Measurements from ENCODE around the gene SMTNL2. TPM values are rescaled to one million over a fixed set of nuclear protein-coding genes. Genes with fewer than 3 reads are reported as not detected.

SMTNL2 gene
- total and polyA plus RNA-seq, 9 of the 15 experiments (the other 6 are each of a cell fraction or from before 2014, with no cell fraction given): not detected

DNA sequence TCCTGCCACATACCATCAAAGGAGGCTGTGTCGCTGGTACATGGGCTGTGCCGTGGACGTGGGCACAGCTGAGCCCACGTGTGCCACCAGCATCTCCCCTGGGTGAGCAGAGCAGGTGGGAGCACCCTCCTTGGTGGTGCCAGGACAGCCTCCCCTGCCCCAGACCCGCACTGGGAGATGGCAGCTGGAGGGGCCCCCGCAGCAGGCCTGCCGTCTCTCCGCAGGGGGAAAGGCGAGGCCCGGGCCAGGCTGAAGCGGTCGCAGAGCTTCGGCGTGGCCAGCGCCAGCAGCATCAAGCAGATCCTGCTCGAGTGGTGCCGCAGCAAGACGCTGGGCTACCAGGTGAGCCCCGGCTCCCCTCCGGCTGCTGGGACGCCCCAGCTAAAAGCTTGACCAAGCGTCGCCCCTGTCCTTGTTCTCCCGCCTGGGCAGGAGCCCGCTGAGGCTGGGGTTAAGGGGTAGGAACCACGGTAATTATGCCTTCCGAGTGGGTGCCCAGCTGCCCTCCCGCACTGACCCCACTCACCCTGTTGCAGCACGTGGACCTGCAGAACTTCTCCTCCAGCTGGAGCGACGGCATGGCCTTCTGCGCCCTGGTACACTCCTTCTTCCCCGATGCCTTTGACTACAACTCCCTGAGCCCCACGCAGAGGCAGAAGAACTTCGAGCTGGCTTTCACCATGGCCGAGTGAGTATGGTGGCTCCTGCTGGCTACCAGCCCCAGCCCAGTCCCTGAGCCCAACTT is 12.5 kb downstream of the SMTNL2 start (continued):
- TF ChIP-seq LCOR (CRISPR knock-in tag; IDR thresholded peaks at IDR 0.05) (no peak), GABPB1 (CRISPR knock-in tag; IDR thresholded peaks at IDR 0.05) (no peak), NEUROD1 (IDR thresholded peaks at IDR 0.05; ENCODE audit: borderline replicate concordance, low read depth, low read length, partially characterized antibody) (no peak)

DNA sequence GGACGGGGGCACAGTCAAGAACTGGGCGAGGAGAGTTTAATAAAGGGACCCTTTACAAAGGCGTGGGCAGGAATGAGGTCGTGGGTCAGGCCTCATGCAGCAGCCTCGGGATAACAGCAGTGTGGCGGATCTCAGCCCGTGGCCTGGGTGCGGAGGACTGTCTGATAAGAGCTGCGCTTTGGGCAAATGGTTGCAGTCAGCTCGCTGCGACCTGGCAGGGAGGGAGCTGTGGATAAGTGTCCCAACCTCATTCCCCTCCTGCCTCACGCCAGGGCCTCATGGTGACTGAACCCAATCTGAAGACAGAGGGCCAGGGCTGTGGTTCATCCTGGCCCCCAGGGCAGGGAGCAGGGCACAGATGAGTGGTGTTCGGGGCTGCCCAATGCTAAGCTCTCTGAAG is 13.6 kb downstream of the SMTNL2 start:
- in situ Hi-C loops (cut with MboI): no loop called here
- H3K36me3 ChIP-seq (ENCODE audit: control insufficient read depth, insufficient read depth, low read length): no peaks in the 10 kb centered on the region
- H3K27ac ChIP-seq (ENCODE audit: extremely low read depth, low read depth, low read length): no peak overlapping the region
- peaks cover 3 to 78% of the 10 kb centered on the region in 2 experiments; a peak in 3 of 5 replicates for H3K27me3 ChIP-seq (ENCODE audit: control insufficient read depth in 2 of 2, insufficient read depth in 2 of 2, low read length in 2 of 2)
- H3K79me2 ChIP-seq (ENCODE audit: control insufficient read depth, insufficient read depth, low read length): no peaks in the 10 kb centered on the region
- no peak for DNase-seq (ENCODE audit: extremely low read depth in 1 of 4, low spot score in 3 of 4)
- no peak for TF ChIP-seq ZSCAN32 (CRISPR knock-in tag; IDR thresholded peaks at IDR 0.05)
- TF ChIP-seq, protein P1, sequence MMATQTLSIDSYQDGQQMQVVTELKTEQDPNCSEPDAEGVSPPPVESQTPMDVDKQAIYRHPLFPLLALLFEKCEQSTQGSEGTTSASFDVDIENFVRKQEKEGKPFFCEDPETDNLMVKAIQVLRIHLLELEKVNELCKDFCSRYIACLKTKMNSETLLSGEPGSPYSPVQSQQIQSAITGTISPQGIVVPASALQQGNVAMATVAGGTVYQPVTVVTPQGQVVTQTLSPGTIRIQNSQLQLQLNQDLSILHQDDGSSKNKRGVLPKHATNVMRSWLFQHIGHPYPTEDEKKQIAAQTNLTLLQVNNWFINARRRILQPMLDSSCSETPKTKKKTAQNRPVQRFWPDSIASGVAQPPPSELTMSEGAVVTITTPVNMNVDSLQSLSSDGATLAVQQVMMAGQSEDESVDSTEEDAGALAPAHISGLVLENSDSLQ (IDR thresholded peaks at IDR 0.05): no peak
- no peak for TF ChIP-seq ZBTB17 (CRISPR knock-in tag; IDR thresholded peaks at IDR 0.05)
- no peak for TF ChIP-seq ZNF140 (CRISPR knock-in tag; IDR thresholded peaks at IDR 0.05)
- TF ChIP-seq CC2D1A (IDR thresholded peaks at IDR 0.05): no peak
- TF ChIP-seq RBM15 (IDR thresholded peaks at IDR 0.05; ENCODE audit: insufficient read depth, low read length): no peak
- TF ChIP-seq ZNF699 (CRISPR knock-in tag; IDR thresholded peaks at IDR 0.05; ENCODE audit: insufficient replicate concordance): no peak
- no peak for TF ChIP-seq SMAD1 (IDR thresholded peaks at IDR 0.05; ENCODE audit: low read depth, low read length, partially characterized antibody)
- TF ChIP-seq FOXK2 (conservative IDR thresholded peaks at IDR 0.05 in 1 of 2, IDR thresholded peaks at IDR 0.05 in 1 of 2; ENCODE audit: low read depth in 2 of 2): no peak
- TF ChIP-seq NRF1 (conservative IDR thresholded peaks at IDR 0.05 in 1 of 2, IDR thresholded peaks at IDR 0.05 in 1 of 2): no peak
- TF ChIP-seq, protein P2, sequence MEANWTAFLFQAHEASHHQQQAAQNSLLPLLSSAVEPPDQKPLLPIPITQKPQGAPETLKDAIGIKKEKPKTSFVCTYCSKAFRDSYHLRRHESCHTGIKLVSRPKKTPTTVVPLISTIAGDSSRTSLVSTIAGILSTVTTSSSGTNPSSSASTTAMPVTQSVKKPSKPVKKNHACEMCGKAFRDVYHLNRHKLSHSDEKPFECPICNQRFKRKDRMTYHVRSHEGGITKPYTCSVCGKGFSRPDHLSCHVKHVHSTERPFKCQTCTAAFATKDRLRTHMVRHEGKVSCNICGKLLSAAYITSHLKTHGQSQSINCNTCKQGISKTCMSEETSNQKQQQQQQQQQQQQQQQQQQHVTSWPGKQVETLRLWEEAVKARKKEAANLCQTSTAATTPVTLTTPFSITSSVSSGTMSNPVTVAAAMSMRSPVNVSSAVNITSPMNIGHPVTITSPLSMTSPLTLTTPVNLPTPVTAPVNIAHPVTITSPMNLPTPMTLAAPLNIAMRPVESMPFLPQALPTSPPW (CRISPR knock-in tag; IDR thresholded peaks at IDR 0.05): no peak
- no peak for TF ChIP-seq CBX2 (IDR thresholded peaks at IDR 0.05; ENCODE audit: insufficient read depth, low read length, poor library complexity, severe bottlenecking)
- no peak for TF ChIP-seq ZNF57 (CRISPR knock-in tag; IDR thresholded peaks at IDR 0.05)
- TF ChIP-seq ZNF165 (CRISPR knock-in tag; IDR thresholded peaks at IDR 0.05; ENCODE audit: borderline replicate concordance): no peak
- TF ChIP-seq, protein P3, sequence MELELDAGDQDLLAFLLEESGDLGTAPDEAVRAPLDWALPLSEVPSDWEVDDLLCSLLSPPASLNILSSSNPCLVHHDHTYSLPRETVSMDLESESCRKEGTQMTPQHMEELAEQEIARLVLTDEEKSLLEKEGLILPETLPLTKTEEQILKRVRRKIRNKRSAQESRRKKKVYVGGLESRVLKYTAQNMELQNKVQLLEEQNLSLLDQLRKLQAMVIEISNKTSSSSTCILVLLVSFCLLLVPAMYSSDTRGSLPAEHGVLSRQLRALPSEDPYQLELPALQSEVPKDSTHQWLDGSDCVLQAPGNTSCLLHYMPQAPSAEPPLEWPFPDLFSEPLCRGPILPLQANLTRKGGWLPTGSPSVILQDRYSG (tag; conservative IDR thresholded peaks at IDR 0.05; ENCODE audit: low read depth): no peak
- H2AFZ ChIP-seq (ENCODE audit: low read depth, low read length): no peak overlapping the region
- no peaks in the 10 kb centered on the region for H3K9me1 ChIP-seq (ENCODE audit: control insufficient read depth, insufficient read depth, low read length)
- ChIA-PET CTCF (ENCODE audit: low intra/inter-chr PET ratio) (no interaction called here), POLR2A (interaction anchor here (0.7 to 1.2 kb wide), 3 partner anchors 10 to 31 kb away, joined by 3 read pairs; no protein-coding TSS in a partner anchor)
- H3K4me3 ChIP-seq: no peak overlapping the region
- no peak overlapping the region for H3K4me2 ChIP-seq (ENCODE audit: insufficient read depth, low read length)
- ATAC-seq: no peak
- WGBS (ENCODE audit: insufficient coverage, low coverage, missing lambda C conversion rate): 10% methylated on average over 11 of the region's 13 CpGs
- 0 out of 2 replicates have a peak, but pooled peaks cover 4% of the 10 kb centered on the region for H4K20me1 ChIP-seq (replicated peaks; ENCODE audit: control insufficient read depth, insufficient read depth, low read length)
- intact Hi-C loops (cut with micrococcal nuclease): no loop called here
- BruUV-seq (replicated peaks): no TSS peak
- H3K9ac ChIP-seq (ENCODE audit: insufficient read depth in 1 of 2, low read depth in 2 of 2, low read length in 2 of 2): no peak overlapping the region
- peaks cover 0 to 21% of the 10 kb centered on the region in 2 experiments; a peak in 3 of 5 replicates for H3K4me1 ChIP-seq (replicated peaks in 1 of 2; ENCODE audit: control insufficient read depth in 2 of 2, insufficient read depth in 2 of 2, low read length in 2 of 2)
- no peaks in the 10 kb centered on the region for H3K9me3 ChIP-seq (replicated peaks; ENCODE audit: control insufficient read depth, insufficient read depth, low read depth, low read length)
- FAIRE-seq: no peak
